ENCODE results near the gene RPL14.

DNA sequence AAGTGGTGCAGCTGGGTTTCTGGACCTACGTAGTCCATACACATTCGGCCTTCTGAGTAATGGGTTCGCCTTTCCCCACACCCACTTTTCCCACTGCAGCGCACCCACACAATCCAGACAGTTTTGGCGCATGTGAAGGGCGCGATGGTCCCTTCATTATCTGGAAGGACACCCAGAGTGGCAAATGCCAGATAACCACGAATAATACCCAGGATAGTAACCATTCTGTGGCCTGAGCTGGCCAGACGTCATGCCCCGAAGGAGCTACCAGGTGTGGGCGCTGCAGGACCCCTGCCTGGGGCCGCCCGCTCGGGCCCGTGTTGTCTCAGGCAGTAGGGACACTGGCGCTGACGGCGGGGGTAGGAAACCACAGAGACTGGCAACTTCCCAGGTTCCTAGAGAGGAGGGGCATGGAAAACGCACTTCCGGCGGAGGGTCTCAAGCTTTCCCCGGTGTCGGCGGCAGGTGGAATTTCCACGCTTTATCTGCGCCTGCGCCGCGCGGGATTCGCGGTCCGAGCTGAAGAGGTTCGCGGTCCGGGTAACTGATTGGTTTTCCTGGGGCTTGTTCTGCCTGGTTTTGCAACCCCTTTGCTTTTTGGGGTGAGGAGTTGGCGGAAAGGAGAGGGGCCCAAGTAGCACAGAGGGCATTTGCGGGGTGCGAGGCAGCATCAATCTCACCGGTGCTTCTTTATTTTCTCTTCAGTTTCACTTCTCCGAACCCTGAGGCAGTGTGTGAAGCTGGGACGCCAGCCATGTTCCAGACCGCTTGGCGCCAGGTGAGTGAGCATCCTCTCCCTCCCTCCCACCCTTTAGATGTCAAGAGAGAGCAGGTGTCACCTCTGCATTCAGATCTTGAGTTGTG lies 48.7 kb downstream of the RPL14 start, which contains the start of gene ZNF620:
- TF ChIP-seq, protein P1, sequence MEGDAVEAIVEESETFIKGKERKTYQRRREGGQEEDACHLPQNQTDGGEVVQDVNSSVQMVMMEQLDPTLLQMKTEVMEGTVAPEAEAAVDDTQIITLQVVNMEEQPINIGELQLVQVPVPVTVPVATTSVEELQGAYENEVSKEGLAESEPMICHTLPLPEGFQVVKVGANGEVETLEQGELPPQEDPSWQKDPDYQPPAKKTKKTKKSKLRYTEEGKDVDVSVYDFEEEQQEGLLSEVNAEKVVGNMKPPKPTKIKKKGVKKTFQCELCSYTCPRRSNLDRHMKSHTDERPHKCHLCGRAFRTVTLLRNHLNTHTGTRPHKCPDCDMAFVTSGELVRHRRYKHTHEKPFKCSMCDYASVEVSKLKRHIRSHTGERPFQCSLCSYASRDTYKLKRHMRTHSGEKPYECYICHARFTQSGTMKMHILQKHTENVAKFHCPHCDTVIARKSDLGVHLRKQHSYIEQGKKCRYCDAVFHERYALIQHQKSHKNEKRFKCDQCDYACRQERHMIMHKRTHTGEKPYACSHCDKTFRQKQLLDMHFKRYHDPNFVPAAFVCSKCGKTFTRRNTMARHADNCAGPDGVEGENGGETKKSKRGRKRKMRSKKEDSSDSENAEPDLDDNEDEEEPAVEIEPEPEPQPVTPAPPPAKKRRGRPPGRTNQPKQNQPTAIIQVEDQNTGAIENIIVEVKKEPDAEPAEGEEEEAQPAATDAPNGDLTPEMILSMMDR (conservative IDR thresholded peaks at IDR 0.05; ENCODE audit: low read length), result no peak
- TF ChIP-seq EZH2phosphoT487 (IDR thresholded peaks at IDR 0.05; ENCODE audit: borderline replicate concordance, low read depth, low read length), result no peak

Measured in OCI-LY7 (cell line).